ENCODE measurements around the gene ITGAX. TPM values are rescaled to one million over a fixed set of nuclear protein-coding genes. Genes with fewer than 3 reads are reported as not detected.

Gene ITGAX
- total RNA-seq, 4 donors from 2014 or later, result 4.7 to 158 (median 7.3) TPM

GRCh38 chr16:31423801-31424200 is 68.8 kb downstream of the ITGAX start:
- TF ChIP-seq CTCF (IDR thresholded peaks at IDR 0.05; ENCODE audit: low read depth), result no peak

- TF ChIP-seq CTCF (IDR thresholded peaks at IDR 0.05; ENCODE audit: low read depth), result no peak
Observed at GRCh38 chr16:31427441-31428278, 72.7 kb downstream of the ITGAX start.

GRCh38 chr16:31428279-31428597 is 73.3 kb downstream of the ITGAX start, which contains the start of gene COX6A2:
TSS of gene COX6A2 (minus strand) at chr16:31428360. CDS start at chr16:31428325, 35 bp downstream.
- no peak for TF ChIP-seq CTCF (IDR thresholded peaks at IDR 0.05; ENCODE audit: low read depth)

- TF ChIP-seq CTCF (IDR thresholded peaks at IDR 0.05; ENCODE audit: low read depth), result no peak
Observed at GRCh38 chr16:31428638-31429247, 73.8 kb downstream of the ITGAX start.

- TF ChIP-seq CTCF (IDR thresholded peaks at IDR 0.05; ENCODE audit: low read depth), result no peak
Observed at GRCh38 chr16:31429314-31429713, 74.3 kb downstream of the ITGAX start.

- no peak for TF ChIP-seq CTCF (IDR thresholded peaks at IDR 0.05; ENCODE audit: low read depth)
Observed at GRCh38 chr16:31429796-31430195, 74.8 kb downstream of the ITGAX start.

GRCh38 chr16:31430380-31431052 is 75.5 kb downstream of the ITGAX start:
- no peak for TF ChIP-seq CTCF (IDR thresholded peaks at IDR 0.05; ENCODE audit: low read depth)
